Liver (tissue), 9 donors: ENCODE data around the gene CCR6. TPM values are rescaled to one million over a fixed set of nuclear protein-coding genes. Genes with fewer than 3 reads are reported as not detected.

ENCODE experiments used
- DNase-seq: peaks from one replicate; pipeline ENCODE4 v3.0.0-alpha.2; 2017; ENCODE audit warnings: low spot score
- H3K27ac ChIP-seq, 2 donors: one replicate each; pipeline ENCODE4 v1.7.0; 2013; ENCODE audit warnings: inconsistent platforms in 2 of 2, low read length in 2 of 2, control low read depth in 1 of 2, low read depth in 1 of 2, mild to moderate bottlenecking in 1 of 2
- H3K27me3 ChIP-seq, 4 donors: one replicate each; pipeline versions ENCODE4 v1.6.1 to v1.7.0; 2013; ENCODE audit warnings: low read length in 3 of 4, inconsistent platforms in 1 of 4, mild to moderate bottlenecking in 1 of 4, moderate library complexity in 1 of 4; ENCODE audit not compliant: control insufficient read depth in 4 of 4, insufficient read depth in 4 of 4
- H3K36me3 ChIP-seq, 4 donors: one replicate each; pipeline versions ENCODE4 v1.6.1 to v1.7.0; 2013; ENCODE audit warnings: low read length in 3 of 4, mild to moderate bottlenecking in 3 of 4, low read depth in 1 of 4, moderate library complexity in 1 of 4; ENCODE audit not compliant: control insufficient read depth in 4 of 4, insufficient read depth in 3 of 4
- H3K4me1 ChIP-seq, 4 donors: one replicate each; pipeline versions ENCODE4 v1.6.1 to v1.7.0; 2013; ENCODE audit warnings: low read length in 3 of 4, mild to moderate bottlenecking in 3 of 4, moderate library complexity in 1 of 4; ENCODE audit not compliant: control insufficient read depth in 4 of 4, insufficient read depth in 4 of 4
- H3K4me3 ChIP-seq, 3 donors: one replicate each; pipeline versions ENCODE4 v1.6.1 to v1.7.0; 2013; ENCODE audit warnings: low read length in 3 of 3, control low read depth in 1 of 3, low read depth in 1 of 3, mild to moderate bottlenecking in 1 of 3
- H3K9ac ChIP-seq, 2 donors: one replicate each; pipeline ENCODE4 v1.7.0; 2013; ENCODE audit warnings: low read length in 2 of 2, mild to moderate bottlenecking in 2 of 2, moderate library complexity in 2 of 2, control low read depth in 1 of 2, low read depth in 1 of 2
- H3K9me3 ChIP-seq, 4 donors: one replicate each; pipeline versions ENCODE4 v1.6.1 to v1.7.0; 2013; ENCODE audit warnings: low read length in 3 of 4; ENCODE audit not compliant: control insufficient read depth in 4 of 4
- EGR1 ChIP-seq, 2 donors: IDR thresholded peaks; 2 replicates each; pipeline ENCODE4 v1.6.1; 2016 to 2018; ENCODE audit warnings: antibody characterized with exemption in 2 of 2, low read depth in 2 of 2
- FOXA1 ChIP-seq: IDR thresholded peaks from 2 replicates; pipeline ENCODE4 v1.6.1; 2016; ENCODE audit warnings: antibody characterized with exemption
- FOXA2 ChIP-seq: IDR thresholded peaks from 2 replicates; pipeline ENCODE4 v1.6.1; 2016; ENCODE audit warnings: antibody characterized with exemption
- GABPA ChIP-seq, 2 donors: IDR thresholded peaks in 1 of 2; conservative IDR thresholded peaks in 1 of 2; 2 replicates each; pipeline ENCODE4 v1.6.1; 2016; ENCODE audit warnings: antibody characterized with exemption in 2 of 2, mild to moderate bottlenecking in 1 of 2, moderate library complexity in 1 of 2
- HNF4A ChIP-seq, 2 donors: conservative IDR thresholded peaks; 2 replicates each; pipeline ENCODE4 v1.6.1; 2016; ENCODE audit warnings: antibody characterized with exemption in 2 of 2, mild to moderate bottlenecking in 2 of 2
- HNF4G ChIP-seq: IDR thresholded peaks from 2 replicates; pipeline ENCODE4 v1.6.1; 2016; ENCODE audit warnings: antibody characterized with exemption
- JUND ChIP-seq, 2 donors: IDR thresholded peaks; 2 replicates each; pipeline ENCODE4 v1.6.1; 2016; ENCODE audit warnings: antibody characterized with exemption in 2 of 2
- NR2F2 ChIP-seq: IDR thresholded peaks from 2 replicates; pipeline ENCODE4 v1.6.1; 2016; ENCODE audit warnings: antibody characterized with exemption
- RAD21 ChIP-seq, 2 donors: IDR thresholded peaks; 2 replicates each; pipeline ENCODE4 v1.6.1; 2016; ENCODE audit warnings: antibody characterized with exemption in 2 of 2, mild to moderate bottlenecking in 2 of 2
- RXRA ChIP-seq, 2 donors: IDR thresholded peaks; 2 replicates each; pipeline ENCODE4 v1.6.1; 2017 to 2018; ENCODE audit warnings: antibody characterized with exemption in 2 of 2, mild to moderate bottlenecking in 1 of 2
- SP1 ChIP-seq: IDR thresholded peaks from 2 replicates; pipeline ENCODE4 v1.6.1; 2018; ENCODE audit warnings: antibody characterized with exemption, mild to moderate bottlenecking
- TAF1 ChIP-seq: conservative IDR thresholded peaks from 2 replicates; pipeline ENCODE4 v1.6.1; 2016; ENCODE audit warnings: antibody characterized with exemption, mild to moderate bottlenecking
- YY1 ChIP-seq: IDR thresholded peaks from 2 replicates; pipeline ENCODE4 v1.6.1; 2016; ENCODE audit warnings: antibody characterized with exemption, mild to moderate bottlenecking
- WGBS: extraction: QIAGEN DNeasy Blood & Tissue Kit; methylation state at CpG from one replicate; pipeline ENCODE4 v1.1.7; 2013; 5-methylcytosine and 5-hydroxymethylcytosine counted together
- polyA plus RNA-seq, 2 donors: library from polyadenylated mRNA; stranded (reverse) in 1 of 2; unstranded in 1 of 2; fragments of 200-250 nt in 1 of 2; fragments of >200 nt in 1 of 2; fragmentation: Nextera tagmentation in 1 of 2; extraction: Ambion mirVana in 1 of 2; gene quantifications; one replicate each; pipeline versions ENCODE4 v1.2.1 to v1.2.3, GENCODE V29; 2013 to 2015
- total RNA-seq, 2 donors: library from RNA; depleted of rRNA; stranded (reverse); fragments of >200 nt; gene quantifications; one replicate each; pipeline ENCODE4 v1.2.3, GENCODE V29; 2014
- TF ChIP-seq, protein P1 (sequence below): IDR thresholded peaks from 2 replicates; pipeline ENCODE4 v1.6.1; 2016; ENCODE audit warnings: antibody characterized with exemption, mild to moderate bottlenecking
- TF ChIP-seq, protein P2 (sequence below): fragments of 150-350 bp; IDR thresholded peaks from 2 replicates; pipeline ENCODE4 v1.5.1; 2017; ENCODE audit warnings: improper control_type of control experiment, low read depth, low read length; ENCODE audit not compliant: missing input control
- TF ChIP-seq, protein P3 (sequence below): IDR thresholded peaks from 2 replicates; pipeline ENCODE4 v1.6.1; 2016; ENCODE audit warnings: antibody characterized with exemption
- TF ChIP-seq, protein P4 (sequence below): IDR thresholded peaks from 2 replicates; pipeline ENCODE4 v1.6.1; 2016; ENCODE audit warnings: antibody characterized with exemption
- donor health status: healthy.
- donor health status: healthy.
- donor health status: healthy.
- donor health status: healthy.
- donor health status: healthy.

Gene CCR6
- total and polyA plus RNA-seq, 4 donors = 0.02 to 8.4 TPM; not detected in 2

DNA sequence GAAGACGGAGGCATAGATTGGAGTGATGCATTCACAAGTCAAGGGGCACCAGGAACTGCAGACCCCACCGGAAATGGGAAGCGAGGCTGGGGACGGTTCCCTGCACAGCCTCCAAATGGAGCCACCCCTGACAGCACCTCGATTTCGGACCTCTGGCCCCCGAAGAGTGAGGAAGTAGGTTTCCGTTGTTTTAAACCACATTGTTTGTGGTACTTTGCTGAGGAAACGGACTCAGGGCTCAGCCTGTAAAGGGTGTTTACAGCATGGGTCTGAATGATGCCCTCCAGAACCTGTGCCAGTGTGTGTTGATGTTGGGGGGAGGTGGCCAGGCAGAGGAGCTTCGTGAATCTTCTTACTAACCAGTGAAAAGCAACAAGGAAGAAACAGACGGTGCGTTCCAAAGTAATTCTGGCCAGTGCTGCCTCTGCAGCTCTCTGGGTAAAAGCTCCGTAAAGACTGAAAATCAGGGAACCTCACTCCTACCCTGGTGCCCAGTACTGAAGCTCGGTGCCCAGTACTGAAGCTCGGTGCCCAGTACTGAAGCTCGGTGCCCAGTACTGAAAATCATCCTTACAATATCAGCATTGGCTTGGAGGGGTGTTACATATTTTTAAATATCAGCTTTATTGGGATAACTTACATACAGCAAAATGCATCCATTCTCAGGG is 30.1 kb upstream of the CCR6 start:
- DNase-seq = no peak
- WGBS = 82% methylated on average over 16 of the region's 16 CpGs
- H3K27ac ChIP-seq = no peak overlapping the region

More for the DNA sequence above, 30.1 kb upstream of the CCR6 start:
- TF ChIP-seq GABPA (IDR thresholded peaks at IDR 0.05 in 1 of 2, conservative IDR thresholded peaks at IDR 0.05 in 1 of 2) (no peak), HNF4G (no peak), RAD21 (IDR thresholded peaks at IDR 0.05) (no peak), EGR1 (IDR thresholded peaks at IDR 0.05; ENCODE audit: low read depth in 2 of 2) (no peak), NR2F2 (no peak), FOXA1 (no peak), TAF1 (no peak), FOXA2 (no peak), HNF4A (conservative IDR thresholded peaks at IDR 0.05) (no peak), YY1 (no peak), JUND (IDR thresholded peaks at IDR 0.05) (no peak), RXRA (IDR thresholded peaks at IDR 0.05) (no peak), SP1 (no peak)
- TF ChIP-seq, protein P1, sequence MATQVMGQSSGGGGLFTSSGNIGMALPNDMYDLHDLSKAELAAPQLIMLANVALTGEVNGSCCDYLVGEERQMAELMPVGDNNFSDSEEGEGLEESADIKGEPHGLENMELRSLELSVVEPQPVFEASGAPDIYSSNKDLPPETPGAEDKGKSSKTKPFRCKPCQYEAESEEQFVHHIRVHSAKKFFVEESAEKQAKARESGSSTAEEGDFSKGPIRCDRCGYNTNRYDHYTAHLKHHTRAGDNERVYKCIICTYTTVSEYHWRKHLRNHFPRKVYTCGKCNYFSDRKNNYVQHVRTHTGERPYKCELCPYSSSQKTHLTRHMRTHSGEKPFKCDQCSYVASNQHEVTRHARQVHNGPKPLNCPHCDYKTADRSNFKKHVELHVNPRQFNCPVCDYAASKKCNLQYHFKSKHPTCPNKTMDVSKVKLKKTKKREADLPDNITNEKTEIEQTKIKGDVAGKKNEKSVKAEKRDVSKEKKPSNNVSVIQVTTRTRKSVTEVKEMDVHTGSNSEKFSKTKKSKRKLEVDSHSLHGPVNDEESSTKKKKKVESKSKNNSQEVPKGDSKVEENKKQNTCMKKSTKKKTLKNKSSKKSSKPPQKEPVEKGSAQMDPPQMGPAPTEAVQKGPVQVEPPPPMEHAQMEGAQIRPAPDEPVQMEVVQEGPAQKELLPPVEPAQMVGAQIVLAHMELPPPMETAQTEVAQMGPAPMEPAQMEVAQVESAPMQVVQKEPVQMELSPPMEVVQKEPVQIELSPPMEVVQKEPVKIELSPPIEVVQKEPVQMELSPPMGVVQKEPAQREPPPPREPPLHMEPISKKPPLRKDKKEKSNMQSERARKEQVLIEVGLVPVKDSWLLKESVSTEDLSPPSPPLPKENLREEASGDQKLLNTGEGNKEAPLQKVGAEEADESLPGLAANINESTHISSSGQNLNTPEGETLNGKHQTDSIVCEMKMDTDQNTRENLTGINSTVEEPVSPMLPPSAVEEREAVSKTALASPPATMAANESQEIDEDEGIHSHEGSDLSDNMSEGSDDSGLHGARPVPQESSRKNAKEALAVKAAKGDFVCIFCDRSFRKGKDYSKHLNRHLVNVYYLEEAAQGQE = no peak
- TF ChIP-seq, protein P2, sequence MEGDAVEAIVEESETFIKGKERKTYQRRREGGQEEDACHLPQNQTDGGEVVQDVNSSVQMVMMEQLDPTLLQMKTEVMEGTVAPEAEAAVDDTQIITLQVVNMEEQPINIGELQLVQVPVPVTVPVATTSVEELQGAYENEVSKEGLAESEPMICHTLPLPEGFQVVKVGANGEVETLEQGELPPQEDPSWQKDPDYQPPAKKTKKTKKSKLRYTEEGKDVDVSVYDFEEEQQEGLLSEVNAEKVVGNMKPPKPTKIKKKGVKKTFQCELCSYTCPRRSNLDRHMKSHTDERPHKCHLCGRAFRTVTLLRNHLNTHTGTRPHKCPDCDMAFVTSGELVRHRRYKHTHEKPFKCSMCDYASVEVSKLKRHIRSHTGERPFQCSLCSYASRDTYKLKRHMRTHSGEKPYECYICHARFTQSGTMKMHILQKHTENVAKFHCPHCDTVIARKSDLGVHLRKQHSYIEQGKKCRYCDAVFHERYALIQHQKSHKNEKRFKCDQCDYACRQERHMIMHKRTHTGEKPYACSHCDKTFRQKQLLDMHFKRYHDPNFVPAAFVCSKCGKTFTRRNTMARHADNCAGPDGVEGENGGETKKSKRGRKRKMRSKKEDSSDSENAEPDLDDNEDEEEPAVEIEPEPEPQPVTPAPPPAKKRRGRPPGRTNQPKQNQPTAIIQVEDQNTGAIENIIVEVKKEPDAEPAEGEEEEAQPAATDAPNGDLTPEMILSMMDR = no peak
- TF ChIP-seq, protein P3, sequence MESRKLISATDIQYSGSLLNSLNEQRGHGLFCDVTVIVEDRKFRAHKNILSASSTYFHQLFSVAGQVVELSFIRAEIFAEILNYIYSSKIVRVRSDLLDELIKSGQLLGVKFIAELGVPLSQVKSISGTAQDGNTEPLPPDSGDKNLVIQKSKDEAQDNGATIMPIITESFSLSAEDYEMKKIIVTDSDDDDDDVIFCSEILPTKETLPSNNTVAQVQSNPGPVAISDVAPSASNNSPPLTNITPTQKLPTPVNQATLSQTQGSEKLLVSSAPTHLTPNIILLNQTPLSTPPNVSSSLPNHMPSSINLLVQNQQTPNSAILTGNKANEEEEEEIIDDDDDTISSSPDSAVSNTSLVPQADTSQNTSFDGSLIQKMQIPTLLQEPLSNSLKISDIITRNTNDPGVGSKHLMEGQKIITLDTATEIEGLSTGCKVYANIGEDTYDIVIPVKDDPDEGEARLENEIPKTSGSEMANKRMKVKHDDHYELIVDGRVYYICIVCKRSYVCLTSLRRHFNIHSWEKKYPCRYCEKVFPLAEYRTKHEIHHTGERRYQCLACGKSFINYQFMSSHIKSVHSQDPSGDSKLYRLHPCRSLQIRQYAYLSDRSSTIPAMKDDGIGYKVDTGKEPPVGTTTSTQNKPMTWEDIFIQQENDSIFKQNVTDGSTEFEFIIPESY = no peak
- TF ChIP-seq, protein P4, sequence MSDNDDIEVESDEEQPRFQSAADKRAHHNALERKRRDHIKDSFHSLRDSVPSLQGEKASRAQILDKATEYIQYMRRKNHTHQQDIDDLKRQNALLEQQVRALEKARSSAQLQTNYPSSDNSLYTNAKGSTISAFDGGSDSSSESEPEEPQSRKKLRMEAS = no peak
- Histone ChIP-seq H3K4me3 (no peak overlapping the region), H3K4me1 (no peaks in the 10 kb centered on the region), H3K27me3 (no peaks in the 10 kb centered on the region), H3K9me3 (no peaks in the 10 kb centered on the region), H3K9ac (no peak overlapping the region), H3K36me3 (no peaks in the 10 kb centered on the region)
